Stomach smooth muscle (tissue), 2 donors: ENCODE measurements around the gene KRT81.
"Not testable (repeated sequence)": the region's sequence is repeated elsewhere in the genome, so short reads cannot be mapped to it uniquely, and the experiment has no call there.

Experiments used
- H3K27ac ChIP-seq: one replicate; pipeline ENCODE4 v1.7.0; 2013; ENCODE audit warnings: mild to moderate bottlenecking, low read length, inconsistent platforms
- H3K27me3 ChIP-seq, 2 donors: one replicate each; pipeline ENCODE4 v1.7.0; 2013; ENCODE audit warnings: low read length in 2 of 2; ENCODE audit not compliant: insufficient read depth in 2 of 2, control insufficient read depth in 1 of 2
- H3K36me3 ChIP-seq, 2 donors: one replicate each; pipeline ENCODE4 v1.7.0; 2013; ENCODE audit warnings: low read length in 2 of 2; ENCODE audit not compliant: control insufficient read depth in 2 of 2, insufficient read depth in 2 of 2
- H3K4me1 ChIP-seq: one replicate; pipeline ENCODE4 v1.7.0; 2013; ENCODE audit warnings: low read length; ENCODE audit not compliant: control insufficient read depth, insufficient read depth
- H3K4me3 ChIP-seq, 2 donors: one replicate each; pipeline ENCODE4 v1.7.0; 2013; ENCODE audit warnings: low read length in 2 of 2
- H3K9ac ChIP-seq, 2 donors: one replicate each; pipeline ENCODE4 v1.7.0; 2013; ENCODE audit warnings: low read length in 2 of 2, mild to moderate bottlenecking in 1 of 2
- H3K9me3 ChIP-seq, 2 donors: one replicate each; pipeline ENCODE4 v1.7.0; 2013; ENCODE audit warnings: low read length in 2 of 2; ENCODE audit not compliant: control insufficient read depth in 2 of 2
- donor health status: healthy.
- donor health status: Pancreatic carcinoma.

KRT81 gene

DNA sequence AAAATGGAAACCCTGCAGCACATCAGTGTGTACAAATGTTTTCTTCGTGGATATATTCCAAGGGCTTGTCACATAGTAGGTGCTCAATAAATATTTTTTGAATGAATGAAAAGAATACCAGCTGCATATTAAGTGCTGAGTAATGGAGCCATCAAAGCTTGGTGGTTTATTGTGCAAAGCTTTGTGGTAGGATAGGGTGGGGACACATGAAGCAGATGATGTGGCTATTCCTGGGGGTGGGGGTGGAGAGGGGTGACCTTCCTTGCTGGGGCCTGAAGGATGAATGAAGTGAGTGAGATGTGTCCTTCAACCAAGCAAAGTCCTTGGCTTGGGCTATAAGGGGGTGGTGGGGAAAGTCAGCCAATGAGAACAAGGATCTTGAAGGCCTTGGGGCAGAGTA lies 4.3 kb upstream of the KRT81 start:
- Histone ChIP-seq H3K27ac (no peak overlapping the region), H3K36me3 (no peaks in the 10 kb centered on the region), H3K27me3 (no peaks in the 10 kb centered on the region), H3K9ac (no peak overlapping the region), H3K4me1 (no peaks in the 10 kb centered on the region), H3K4me3 (no peak overlapping the region), H3K9me3 (no peaks in the 10 kb centered on the region)

DNA sequence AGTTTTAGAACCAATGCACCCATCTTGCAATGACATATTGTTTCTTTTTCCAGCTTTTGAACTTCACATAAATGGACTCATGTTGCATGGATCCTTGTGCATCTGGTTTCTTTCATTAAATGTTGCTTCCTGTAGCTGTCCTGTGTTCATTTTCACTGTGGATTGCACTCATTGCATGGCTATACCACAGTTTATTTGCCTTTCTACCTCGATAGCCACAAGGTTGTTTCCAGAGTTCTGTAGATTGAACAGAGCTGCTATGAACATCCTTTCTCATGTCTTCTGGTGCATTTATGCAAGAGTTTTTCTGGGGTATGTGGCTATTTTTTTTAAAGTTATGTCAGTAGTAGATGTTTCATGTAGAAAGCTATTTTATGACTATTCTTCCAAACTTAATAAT lies 3.5 kb upstream of the KRT81 start:
- H3K36me3 ChIP-seq = no peaks in the 10 kb centered on the region
- H3K27ac ChIP-seq = no peak overlapping the region
- no peaks in the 10 kb centered on the region for H3K9me3 ChIP-seq
- no peaks in the 10 kb centered on the region for H3K4me1 ChIP-seq
- no peaks in the 10 kb centered on the region for H3K27me3 ChIP-seq
- H3K9ac ChIP-seq = no peak overlapping the region
- no peak overlapping the region for H3K4me3 ChIP-seq

DNA sequence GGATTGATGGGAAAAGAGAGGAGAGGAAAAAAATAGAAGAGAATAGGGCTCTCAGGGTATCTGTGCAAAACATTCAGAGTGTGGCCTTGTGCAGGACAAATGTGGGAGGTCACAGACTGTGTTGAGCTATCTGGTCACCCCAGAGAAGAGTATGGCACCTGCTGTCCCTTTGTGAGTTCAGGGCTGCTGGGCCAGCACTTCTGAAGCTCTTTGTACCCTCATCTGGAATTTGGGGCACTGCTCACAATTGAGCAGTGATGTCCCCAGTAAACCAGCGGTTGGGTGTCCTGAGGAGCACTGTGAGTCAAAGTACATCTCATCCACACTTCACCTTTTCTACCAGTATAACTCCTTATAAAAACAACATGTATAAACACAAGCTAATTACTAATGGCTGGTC lies 2.6 kb upstream of the KRT81 start:
- Histone ChIP-seq H3K4me1 (no peaks in the 10 kb centered on the region), H3K9ac (no peak overlapping the region), H3K4me3 (no peak overlapping the region), H3K27me3 (no peaks in the 10 kb centered on the region), H3K27ac (no peak overlapping the region), H3K9me3 (no peaks in the 10 kb centered on the region), H3K36me3 (no peaks in the 10 kb centered on the region)

GRCh38 chr12:52290483-52291134 lies 725 bp downstream of the KRT81 start:
- not testable (repeated sequence) for H3K36me3 ChIP-seq, H3K4me1 ChIP-seq, H3K27ac ChIP-seq, H3K9me3 ChIP-seq, H3K4me3 ChIP-seq, H3K9ac ChIP-seq, H3K27me3 ChIP-seq

DNA sequence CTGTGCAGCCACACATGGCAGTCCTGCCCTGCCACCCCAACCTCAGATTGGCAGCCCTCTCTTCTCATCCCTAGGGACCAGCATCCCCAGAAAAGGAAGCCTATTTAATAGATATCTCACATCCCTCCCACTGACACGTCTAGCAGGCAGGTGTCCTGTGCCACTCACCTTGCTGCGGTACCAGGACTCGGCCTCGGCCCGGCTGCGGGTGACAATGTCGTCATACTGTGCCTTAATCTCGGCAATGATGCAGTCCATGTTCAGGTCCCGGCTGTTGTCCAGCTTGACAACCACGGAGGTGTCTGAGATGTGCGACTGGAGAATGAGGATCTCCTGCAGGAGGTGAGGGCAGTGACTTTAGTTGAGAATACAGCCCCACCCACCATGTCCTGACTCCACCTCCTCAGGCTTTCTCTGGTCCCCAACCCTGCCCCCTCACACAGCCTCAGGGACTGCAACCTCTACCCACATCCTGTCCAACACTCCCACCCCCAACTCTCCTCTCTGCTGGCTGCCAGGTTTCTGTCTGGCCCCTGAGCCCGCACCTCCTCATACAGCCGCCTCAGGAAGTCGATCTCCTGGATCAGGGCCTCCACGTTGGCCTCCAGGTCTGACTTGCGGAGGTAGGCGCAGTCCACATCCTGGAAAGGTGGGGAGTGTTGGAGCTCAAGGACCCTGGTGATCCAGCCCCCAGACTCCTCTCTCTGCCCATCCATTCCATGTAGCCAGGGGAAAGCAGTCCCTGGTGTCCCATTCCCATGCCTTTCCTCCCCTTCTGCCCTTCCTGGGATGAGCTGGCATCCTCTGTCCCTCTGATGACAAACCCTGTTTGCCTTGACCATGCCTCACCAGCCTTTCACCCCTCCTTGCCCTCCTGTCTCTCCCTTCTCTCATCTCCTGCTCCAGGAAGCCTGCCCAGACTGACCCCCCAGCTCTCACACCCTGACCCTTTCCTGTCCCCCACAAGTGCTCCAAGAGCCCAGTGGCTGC lies 3.2 kb downstream of the KRT81 start:
- not testable (repeated sequence) for H3K4me1 ChIP-seq, H3K27ac ChIP-seq, H3K36me3 ChIP-seq, H3K9ac ChIP-seq, H3K4me3 ChIP-seq, H3K9me3 ChIP-seq, H3K27me3 ChIP-seq

GRCh38 chr12:52286857-52287785 lies 4.2 kb downstream of the KRT81 start:
- not testable (repeated sequence) for H3K27me3 ChIP-seq, H3K36me3 ChIP-seq, H3K9ac ChIP-seq, H3K4me1 ChIP-seq, H3K9me3 ChIP-seq, H3K4me3 ChIP-seq, H3K27ac ChIP-seq

DNA sequence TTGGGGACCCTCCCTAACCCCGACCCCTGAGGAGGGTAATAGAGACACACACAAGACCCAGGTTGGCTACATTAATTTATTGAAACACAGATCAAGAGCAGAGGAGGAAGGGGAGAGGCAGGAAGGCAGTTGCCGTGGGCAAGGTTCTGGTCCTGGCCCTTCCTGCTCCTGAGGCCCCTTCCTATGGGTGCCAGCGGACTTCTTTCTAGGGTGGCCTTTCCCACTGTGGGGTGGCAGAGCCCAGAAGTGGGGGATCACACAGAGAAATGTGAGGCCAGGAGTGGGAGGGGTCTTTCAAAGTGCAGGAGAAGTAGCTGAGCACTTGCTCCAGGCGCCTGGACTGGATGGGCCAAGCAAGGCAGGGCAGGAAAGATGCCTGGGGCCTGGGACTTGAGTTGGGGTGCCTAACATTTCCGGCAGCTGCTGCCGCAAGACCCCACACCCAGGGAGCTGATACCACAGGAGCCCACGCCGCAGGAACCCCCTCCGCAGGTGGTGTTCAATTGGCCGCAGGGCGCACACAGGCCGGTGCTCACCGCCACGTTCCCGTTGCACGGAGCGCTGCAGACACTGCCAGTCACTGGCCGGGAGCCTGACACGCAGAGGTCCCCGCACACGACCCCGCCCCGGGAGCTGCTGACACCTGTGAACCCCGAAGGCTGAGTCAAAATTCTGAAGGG lies 5.3 kb downstream of the KRT81 start:
- Histone ChIP-seq H3K27me3 (no peaks in the 10 kb centered on the region), H3K4me1 (peaks cover 5% of the 10 kb centered on the region), H3K27ac (no peak overlapping the region), H3K9ac (no peak overlapping the region), H3K4me3 (no peak overlapping the region), H3K36me3 (no peaks in the 10 kb centered on the region), H3K9me3 (no peaks in the 10 kb centered on the region)

GRCh38 chr12:52285172-52285745 lies 6.1 kb downstream of the KRT81 start:
- H3K36me3 ChIP-seq = no peaks in the 10 kb centered on the region
- no peak overlapping the region for H3K27ac ChIP-seq
- no peaks in the 10 kb centered on the region for H3K9me3 ChIP-seq
- no peak overlapping the region for H3K9ac ChIP-seq
- no peak overlapping the region for H3K4me3 ChIP-seq
- H3K4me1 ChIP-seq = peaks cover 13% of the 10 kb centered on the region
- H3K27me3 ChIP-seq = no peaks in the 10 kb centered on the region

DNA sequence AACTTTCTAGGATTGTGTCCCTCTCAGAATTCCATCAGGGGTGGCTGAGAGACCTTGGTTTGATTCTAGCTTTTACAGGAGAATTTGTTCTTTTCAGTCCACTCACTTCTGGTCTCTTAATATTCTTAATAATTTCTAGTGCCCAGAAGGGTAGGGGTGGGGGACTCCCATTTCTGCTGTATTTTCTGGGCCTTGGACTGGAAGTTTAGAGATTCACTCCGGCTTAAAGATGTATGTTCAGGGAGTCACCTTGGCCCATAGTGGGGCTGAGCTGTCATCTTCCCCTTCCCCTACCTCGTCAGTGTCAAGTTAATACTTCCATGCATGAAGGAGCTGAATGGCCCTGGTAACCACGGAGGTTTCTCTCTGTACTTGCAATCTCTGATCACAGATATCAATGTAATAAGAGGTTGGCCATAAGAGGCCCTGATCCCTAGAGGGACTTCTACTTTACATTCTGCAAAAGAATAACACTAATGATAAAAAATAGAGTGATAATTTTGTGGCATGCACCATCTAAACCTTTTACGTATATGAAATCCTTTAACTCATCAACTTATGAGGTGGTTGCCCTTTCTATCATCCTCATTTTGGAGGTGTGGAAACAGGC lies 6.7 kb downstream of the KRT81 start:
- H3K27me3 ChIP-seq = no peaks in the 10 kb centered on the region
- no peak overlapping the region for H3K27ac ChIP-seq
- no peak overlapping the region for H3K4me3 ChIP-seq
- peaks cover 19% of the 10 kb centered on the region for H3K4me1 ChIP-seq
- no peak overlapping the region for H3K9ac ChIP-seq
- no peaks in the 10 kb centered on the region for H3K9me3 ChIP-seq
- no peaks in the 10 kb centered on the region for H3K36me3 ChIP-seq
